ENCODE data around the gene HPCAL4. TPM values are rescaled to one million over a fixed set of nuclear protein-coding genes. Genes with fewer than 3 reads are reported as not detected.

HPCAL4 gene
- total and polyA plus RNA-seq, 2 experiments from 2014 or later = not detected

- no peak overlapping the region for H3K4me2 ChIP-seq (ENCODE audit: unreplicated experiment)
- no peaks in the 10 kb centered on the region for H3K9me2 ChIP-seq (ENCODE audit: insufficient read depth)
- H3K27ac ChIP-seq = no peak overlapping the region
- H3K9ac ChIP-seq = no peak overlapping the region
- H4K20me1 ChIP-seq (ENCODE audit: insufficient read depth) = no peaks in the 10 kb centered on the region
- H3K79me2 ChIP-seq (ENCODE audit: insufficient read depth) = no peaks in the 10 kb centered on the region
- 81 to 85% methylated on average over 6 of the region's 6 CpGs for WGBS, 2 experiments (ENCODE audit: low coverage in 1 of 2, low lambda C conversion rate in 2 of 2, missing lambda C conversion rate in 2 of 2)
- H3K4me1 ChIP-seq (ENCODE audit: insufficient read depth) = no peaks in the 10 kb centered on the region
- DNase-seq = no peak
- 0 out of 2 replicates have a peak, but pooled peaks cover under 1% of the 10 kb centered on the region for H3F3A ChIP-seq (ENCODE audit: insufficient read depth)
- in situ Hi-C loops (cut with MboI) = loop anchor here (5.0 kb wide), 1 partner anchor 35 kb away; no protein-coding TSS in a partner anchor
- H2AFZ ChIP-seq = no peak overlapping the region
- TF ChIP-seq EZH2 (IDR thresholded peaks at IDR 0.05; ENCODE audit: insufficient read depth, poor library complexity, severe bottlenecking) (no peak), EZH2phosphoT487 (IDR thresholded peaks at IDR 0.05; ENCODE audit: insufficient read depth, low read depth) (no peak)
- no peak overlapping the region for H3K4me3 ChIP-seq
- 0 out of 2 replicates have a peak, but pooled peaks cover 7% of the 10 kb centered on the region for H3K27me3 ChIP-seq (replicated peaks; ENCODE audit: insufficient read depth)
- H3K9me3 ChIP-seq (ENCODE audit: low read depth) = no peaks in the 10 kb centered on the region
- H3K36me3 ChIP-seq (ENCODE audit: low read depth) = no peaks in the 10 kb centered on the region
Observed at GRCh38 chr1:39652105-39652504, 39.1 kb downstream of the HPCAL4 start.

GRCh38 chr1:39650431-39650830 is 40.8 kb downstream of the HPCAL4 start:
- Histone ChIP-seq H3K9me2 (ENCODE audit: insufficient read depth) (no peaks in the 10 kb centered on the region), H3K36me3 (ENCODE audit: low read depth) (no peaks in the 10 kb centered on the region), H3K79me2 (ENCODE audit: insufficient read depth) (no peaks in the 10 kb centered on the region), H4K20me1 (ENCODE audit: insufficient read depth) (no peaks in the 10 kb centered on the region), H3K9me3 (ENCODE audit: low read depth) (no peaks in the 10 kb centered on the region), H3K4me2 (ENCODE audit: unreplicated experiment) (no peak overlapping the region), H3K4me1 (ENCODE audit: insufficient read depth) (peaks cover 9% of the 10 kb centered on the region; the same call in 1 of the 2 replicates), H3K27ac (no peak overlapping the region), H3F3A (ENCODE audit: insufficient read depth) (no peaks in the 10 kb centered on the region), H3K27me3 (replicated peaks; ENCODE audit: insufficient read depth) (0 out of 2 replicates have a peak, but pooled peaks cover 7% of the 10 kb centered on the region), H3K4me3 (no peak overlapping the region), H3K9ac (no peak overlapping the region), H2AFZ (no peak overlapping the region)
- TF ChIP-seq EZH2phosphoT487 (IDR thresholded peaks at IDR 0.05; ENCODE audit: insufficient read depth, low read depth) (no peak), EZH2 (IDR thresholded peaks at IDR 0.05; ENCODE audit: insufficient read depth, poor library complexity, severe bottlenecking) (no peak)
- DNase-seq = no peak
- in situ Hi-C loops (cut with MboI) = loop anchor here (5.0 kb wide), 1 partner anchor 33 kb away; no protein-coding TSS in a partner anchor
- WGBS, 2 experiments (ENCODE audit: low coverage in 1 of 2, low lambda C conversion rate in 2 of 2, missing lambda C conversion rate in 2 of 2) = 81 to 93% methylated on average over 1 of the region's 1 CpG

GRCh38 chr1:39649636-39650185 is 41.5 kb downstream of the HPCAL4 start:
- in situ Hi-C loops (cut with MboI) = loop anchor here (5.0 kb wide), 1 partner anchor 32 kb away; no protein-coding TSS in a partner anchor
- WGBS, 2 experiments (ENCODE audit: low coverage in 1 of 2, low lambda C conversion rate in 2 of 2, missing lambda C conversion rate in 2 of 2) = 79 to 80% methylated on average over 2 of the region's 2 CpGs
- no peak overlapping the region for H3K4me3 ChIP-seq

GRCh38 chr1:39648496-39648895 is 42.7 kb downstream of the HPCAL4 start:
- no peaks in the 10 kb centered on the region for H3K36me3 ChIP-seq (ENCODE audit: low read depth)
- no peaks in the 10 kb centered on the region for H3K9me3 ChIP-seq (ENCODE audit: low read depth)
- no peak for DNase-seq
- no peak overlapping the region for H2AFZ ChIP-seq
- no peaks in the 10 kb centered on the region for H3K79me2 ChIP-seq (ENCODE audit: insufficient read depth)
- no peak for TF ChIP-seq EZH2 (IDR thresholded peaks at IDR 0.05; ENCODE audit: insufficient read depth, poor library complexity, severe bottlenecking)
- TF ChIP-seq EZH2phosphoT487 (IDR thresholded peaks at IDR 0.05; ENCODE audit: insufficient read depth, low read depth) = no peak
- H3K4me2 ChIP-seq (ENCODE audit: unreplicated experiment) = no peak overlapping the region
- no peak overlapping the region for H3K27ac ChIP-seq
- H3K9ac ChIP-seq = no peak overlapping the region
- peaks cover 9% of the 10 kb centered on the region; the same call in 1 of the 2 replicates for H3K4me1 ChIP-seq (ENCODE audit: insufficient read depth)
- H4K20me1 ChIP-seq (ENCODE audit: insufficient read depth) = no peaks in the 10 kb centered on the region
- in situ Hi-C loops (cut with MboI) = no loop called here
- H3F3A ChIP-seq (ENCODE audit: insufficient read depth) = no peaks in the 10 kb centered on the region
- no peaks in the 10 kb centered on the region for H3K9me2 ChIP-seq (ENCODE audit: insufficient read depth)
- H3K4me3 ChIP-seq = no peak overlapping the region
- no peaks in the 10 kb centered on the region for H3K27me3 ChIP-seq (replicated peaks; ENCODE audit: insufficient read depth)
- WGBS, 2 experiments (ENCODE audit: low coverage in 1 of 2, low lambda C conversion rate in 2 of 2, missing lambda C conversion rate in 2 of 2) = 53 to 65% methylated on average over 2 of the region's 2 CpGs

More at GRCh38 chr1:39649636-39650185, 41.5 kb downstream of the HPCAL4 start:
- H4K20me1 ChIP-seq (ENCODE audit: insufficient read depth) = no peaks in the 10 kb centered on the region
- no peaks in the 10 kb centered on the region for H3K9me2 ChIP-seq (ENCODE audit: insufficient read depth)
- H3K79me2 ChIP-seq (ENCODE audit: insufficient read depth) = no peaks in the 10 kb centered on the region
- no peaks in the 10 kb centered on the region for H3F3A ChIP-seq (ENCODE audit: insufficient read depth)
- no peak overlapping the region for H3K9ac ChIP-seq
- 0 out of 2 replicates have a peak, but pooled peaks cover 7% of the 10 kb centered on the region for H3K27me3 ChIP-seq (replicated peaks; ENCODE audit: insufficient read depth)
- TF ChIP-seq EZH2phosphoT487 (IDR thresholded peaks at IDR 0.05; ENCODE audit: insufficient read depth, low read depth) (no peak), EZH2 (IDR thresholded peaks at IDR 0.05; ENCODE audit: insufficient read depth, poor library complexity, severe bottlenecking) (no peak)
- no peak overlapping the region for H3K4me2 ChIP-seq (ENCODE audit: unreplicated experiment)
- no peaks in the 10 kb centered on the region for H3K9me3 ChIP-seq (ENCODE audit: low read depth)
- H2AFZ ChIP-seq = no peak overlapping the region
- DNase-seq = no peak
- H3K36me3 ChIP-seq (ENCODE audit: low read depth) = no peaks in the 10 kb centered on the region
- no peak overlapping the region for H3K27ac ChIP-seq
- peaks cover 9% of the 10 kb centered on the region; the same call in 1 of the 2 replicates for H3K4me1 ChIP-seq (ENCODE audit: insufficient read depth)
